CD4-positive, CD25-positive, alpha-beta regulatory T cell (primary cell): ENCODE results near the gene HSPA1A. TPM values are rescaled to one million over a fixed set of nuclear protein-coding genes. Genes with fewer than 3 reads are reported as not detected.
"Not testable (repeated sequence)": the region's sequence is repeated elsewhere in the genome, so short reads cannot be mapped to it uniquely, and the experiment has no call there.

Experiments used
- ATAC-seq, 2 donors: fragments of 150-1000 bp; cut with Tn5 transposase; one replicate each; pipeline ENCODE4 v1.10.0; 2021; ENCODE audit warnings: low read depth in 2 of 2, moderate number of reproducible peaks in 2 of 2, moderate library complexity in 1 of 2
- DNase-seq, 3 donors: peaks; one replicate each; pipeline versions ENCODE4 v3.0.0 to v3.0.0-alpha.2; 2012 to 2022; ENCODE audit warnings: mixed read lengths in 1 of 3
- H3K27ac ChIP-seq: one replicate; pipeline ENCODE4 v1.7.0; 2013; ENCODE audit warnings: mild to moderate bottlenecking, low read length; ENCODE audit not compliant: insufficient read depth, poor library complexity, severe bottlenecking
- H3K27me3 ChIP-seq: one replicate; pipeline ENCODE4 v1.7.0; 2013; ENCODE audit warnings: low read length; ENCODE audit not compliant: control insufficient read depth, insufficient read depth
- H3K36me3 ChIP-seq: one replicate; pipeline ENCODE4 v1.7.0; 2013; ENCODE audit warnings: mild to moderate bottlenecking, low read length, moderate library complexity; ENCODE audit not compliant: control insufficient read depth, insufficient read depth
- H3K4me1 ChIP-seq: 2 replicates; pipeline ENCODE4 v1.7.0; 2013; ENCODE audit warnings: mild to moderate bottlenecking, low read length; ENCODE audit not compliant: insufficient read depth, control insufficient read depth, poor library complexity, severe bottlenecking
- H3K4me3 ChIP-seq: one replicate; pipeline ENCODE4 v1.7.0; 2013; ENCODE audit warnings: low read depth, mild to moderate bottlenecking, low read length, moderate library complexity
- H3K9me3 ChIP-seq, 2 experiments: 1 replicate in 1 of 2; 2 replicates in 1 of 2; pipeline ENCODE4 v1.7.0; 2013; ENCODE audit warnings: low read length in 2 of 2, mild to moderate bottlenecking in 1 of 2, moderate library complexity in 1 of 2; ENCODE audit not compliant: control insufficient read depth in 2 of 2
- H3K27ac Mint-ChIP-seq, 3 donors: one replicate each; pipeline ENCODE4 v1.8.0; 2020 to 2022; ENCODE audit warnings: mild to moderate bottlenecking in 3 of 3, mixed read lengths in 3 of 3, moderate library complexity in 2 of 3
- H3K27me3 Mint-ChIP-seq: one replicate; pipeline ENCODE4 v1.8.0; 2022; ENCODE audit warnings: mild to moderate bottlenecking, mixed read lengths
- H3K36me3 Mint-ChIP-seq: one replicate; pipeline ENCODE4 v1.8.0; 2020; ENCODE audit warnings: mixed read lengths
- H3K4me1 Mint-ChIP-seq, 4 donors: one replicate each; pipeline ENCODE4 v1.8.0; 2020 to 2022; ENCODE audit warnings: mixed read lengths in 4 of 4, mild to moderate bottlenecking in 1 of 4
- H3K4me3 Mint-ChIP-seq, 4 donors: one replicate each; pipeline ENCODE4 v1.8.0; 2020 to 2022; ENCODE audit warnings: mild to moderate bottlenecking in 4 of 4, mixed read lengths in 4 of 4, moderate library complexity in 3 of 4
- H3K9me3 Mint-ChIP-seq, 7 donors: one replicate each; pipeline ENCODE4 v1.8.0; 2020 to 2022; ENCODE audit warnings: mixed read lengths in 7 of 7, mild to moderate bottlenecking in 3 of 7, moderate library complexity in 2 of 7
- polyA plus RNA-seq, 4 donors: library from polyadenylated mRNA; unstranded; fragments of 300-500 nt; fragmentation: Illumina TruSeq; gene quantifications; one replicate each; pipeline ENCODE4 v1.2.3, GENCODE V29; 2021
- total RNA-seq: library from RNA; stranded (reverse); gene quantifications from one replicate; pipeline ENCODE4 v1.2.3, GENCODE V29; 2022

The HSPA1A gene
- total and polyA plus RNA-seq, 5 donors from 2014 or later = 30.6 to 93.0 (median 76.5) TPM

DNA sequence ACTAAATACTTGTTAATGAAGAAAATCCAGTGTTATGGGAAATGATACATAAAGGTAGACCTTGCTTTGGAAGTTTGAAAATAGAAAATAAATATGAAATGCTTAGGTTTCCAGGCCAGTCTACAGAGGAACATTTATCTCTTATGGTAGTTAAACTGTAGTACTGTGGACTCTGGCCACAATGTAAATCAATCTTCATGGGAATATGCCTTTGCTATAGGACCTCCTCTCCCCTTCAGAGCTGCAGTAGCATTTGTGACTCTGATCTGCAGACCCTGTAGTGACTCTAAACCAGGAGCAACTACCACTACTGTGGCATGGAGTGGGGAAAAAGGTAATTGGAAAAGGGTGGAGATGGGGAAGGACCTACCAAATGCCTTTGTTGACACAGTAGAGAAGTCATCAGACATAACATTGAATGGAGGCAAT is 4.5 kb downstream of the HSPA1A start:
- peaks cover 48% of the 10 kb centered on the region for H3K4me1 ChIP-seq

DNA sequence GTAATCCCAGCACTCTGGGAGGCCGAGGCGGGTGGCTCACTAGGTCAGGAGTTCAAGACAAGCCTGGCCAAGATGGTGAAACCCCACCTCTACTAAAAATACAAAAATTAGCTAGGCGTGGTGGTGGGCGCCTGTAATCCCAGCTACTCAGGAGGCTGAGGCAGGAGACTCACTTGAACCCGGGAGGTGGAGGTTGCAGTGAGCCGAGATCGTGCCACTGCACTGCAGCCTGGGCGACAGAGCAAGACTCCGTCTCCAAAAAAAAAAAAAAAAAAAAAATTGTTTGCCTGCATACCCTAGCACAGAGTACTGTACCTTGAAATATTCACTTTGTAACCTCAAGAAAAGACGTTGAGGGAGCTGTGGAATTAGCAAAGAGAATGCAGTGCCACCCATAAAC is 5.1 kb downstream of the HSPA1A start:
- not testable (repeated sequence) for H3K27me3 ChIP-seq, H3K27me3 Mint-ChIP-seq, ATAC-seq, H3K27ac Mint-ChIP-seq, DNase-seq, H3K36me3 ChIP-seq, H3K9me3 ChIP-seq, H3K36me3 Mint-ChIP-seq, H3K9me3 Mint-ChIP-seq
- peak overlapping the region; percentile 94 to 98 (median 98) for H3K4me3 Mint-ChIP-seq
- H3K27ac ChIP-seq = peak overlapping the region; percentile 48
- H3K4me1 ChIP-seq = peaks cover 45% of the 10 kb centered on the region
- peak overlapping the region; percentile 61 for H3K4me3 ChIP-seq
- H3K4me1 Mint-ChIP-seq = peaks cover 12 to 58% (median 32%) of the 10 kb centered on the region in 4 donors

More for the DNA sequence above, 4.5 kb downstream of the HSPA1A start:
- H3K27me3 Mint-ChIP-seq = no peaks in the 10 kb centered on the region
- Histone ChIP-seq H3K4me3 (peak overlapping the region; percentile 67), H3K9me3 (no peaks in the 10 kb centered on the region), H3K27ac (peak overlapping the region; percentile 48), H3K36me3 (no peaks in the 10 kb centered on the region), H3K27me3 (no peaks in the 10 kb centered on the region)
- no peaks in the 10 kb centered on the region for H3K9me3 Mint-ChIP-seq
- H3K36me3 Mint-ChIP-seq = peaks cover 8% of the 10 kb centered on the region
- no peak for DNase-seq
- H3K27ac Mint-ChIP-seq = peak overlapping the region in 2 of 3 donors; percentile 13 to 66
- no peak for ATAC-seq
- peaks cover 12 to 53% (median 30%) of the 10 kb centered on the region in 4 donors for H3K4me1 Mint-ChIP-seq
- H3K4me3 Mint-ChIP-seq = peak overlapping the region; percentile 70 to 98 (median 84)

GRCh38 chr6:31821301-31822035 is 6.1 kb downstream of the HSPA1A start:
- no peaks in the 10 kb centered on the region for H3K27me3 ChIP-seq
- peaks cover 8% of the 10 kb centered on the region for H3K36me3 Mint-ChIP-seq
- no peaks in the 10 kb centered on the region for H3K36me3 ChIP-seq
- H3K4me1 Mint-ChIP-seq = peaks cover 12 to 60% (median 35%) of the 10 kb centered on the region in 4 donors
- no peaks in the 10 kb centered on the region for H3K9me3 Mint-ChIP-seq
- H3K27ac Mint-ChIP-seq = peak overlapping the region; percentile 91 to 100 (median 98)
- peak overlapping the region; percentile 94 to 98 (median 98) for H3K4me3 Mint-ChIP-seq
- peak overlapping the region; percentile 87 for H3K27ac ChIP-seq
- peak in 1 of 2 donors; percentile 16 for ATAC-seq
- no peaks in the 10 kb centered on the region for H3K27me3 Mint-ChIP-seq
- H3K4me3 ChIP-seq = peak overlapping the region; percentile 92
- no peaks in the 10 kb centered on the region for H3K9me3 ChIP-seq
- H3K4me1 ChIP-seq = peaks cover 52% of the 10 kb centered on the region
- DNase-seq = peak in 1 of 3 donors; percentile 63

GRCh38 chr6:31822036-31822821 is 6.9 kb downstream of the HSPA1A start:
- Mint-ChIP-seq H3K9me3 (no peaks in the 10 kb centered on the region), H3K27me3 (no peaks in the 10 kb centered on the region), H3K4me3 (peak overlapping the region; percentile 94 to 98 (median 98)), H3K4me1 (peaks cover 16 to 68% (median 39%) of the 10 kb centered on the region in 4 donors), H3K27ac (peak overlapping the region; percentile 91 to 100 (median 98)), H3K36me3 (peaks cover 8% of the 10 kb centered on the region)
- Histone ChIP-seq H3K9me3 (no peaks in the 10 kb centered on the region), H3K27me3 (no peaks in the 10 kb centered on the region), H3K4me3 (peak overlapping the region; percentile 92), H3K36me3 (no peaks in the 10 kb centered on the region), H3K4me1 (peaks cover 58% of the 10 kb centered on the region), H3K27ac (peak overlapping the region; percentile 87)
- ATAC-seq = peak; percentile 18 to 31
- peak; percentile 61 to 76 (median 72) for DNase-seq

DNA sequence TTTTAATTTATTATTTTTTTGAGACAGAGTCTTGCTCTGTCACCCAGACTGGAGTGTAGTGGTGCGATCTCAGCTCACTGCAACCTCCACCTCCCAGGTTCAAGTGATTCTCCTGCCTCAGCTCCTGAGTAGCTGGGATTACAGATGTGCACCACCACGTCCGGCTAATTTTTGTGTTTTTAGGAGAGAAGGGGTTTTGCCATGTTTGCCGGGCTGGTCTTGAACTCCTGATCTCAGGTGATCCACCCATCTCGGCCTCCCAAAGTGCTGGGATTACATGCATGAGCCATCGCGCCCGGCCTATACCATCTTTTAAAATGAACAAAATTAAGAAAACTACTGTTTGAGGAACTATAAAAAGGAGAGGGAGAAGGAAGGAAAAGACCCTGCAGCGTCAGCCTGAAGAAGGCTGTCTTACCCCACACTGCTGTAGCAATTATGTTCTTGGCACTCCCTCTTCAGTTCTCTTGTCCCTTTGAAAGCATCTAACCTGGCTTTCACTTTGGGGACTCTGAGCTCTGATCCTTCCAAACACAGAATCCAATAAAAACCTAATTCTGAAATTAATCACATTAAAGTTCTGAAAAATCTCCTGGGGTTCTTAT is 8.4 kb downstream of the HSPA1A start:
- H3K36me3 ChIP-seq, H3K36me3 Mint-ChIP-seq, H3K9me3 Mint-ChIP-seq, ATAC-seq, H3K27me3 ChIP-seq, H3K9me3 ChIP-seq, DNase-seq, H3K27me3 Mint-ChIP-seq: not testable (repeated sequence)
- H3K27ac ChIP-seq = peak overlapping the region; percentile 87
- H3K4me1 ChIP-seq = peaks cover 48% of the 10 kb centered on the region
- Mint-ChIP-seq H3K27ac (peak overlapping the region in 2 of 3 donors; percentile 23 to 78), H3K4me1 (peaks cover 12 to 55% (median 33%) of the 10 kb centered on the region in 4 donors), H3K4me3 (peak overlapping the region in 3 of 4 donors; percentile 20 to 97 (median 74))
- peak overlapping the region; percentile 19 for H3K4me3 ChIP-seq

DNA sequence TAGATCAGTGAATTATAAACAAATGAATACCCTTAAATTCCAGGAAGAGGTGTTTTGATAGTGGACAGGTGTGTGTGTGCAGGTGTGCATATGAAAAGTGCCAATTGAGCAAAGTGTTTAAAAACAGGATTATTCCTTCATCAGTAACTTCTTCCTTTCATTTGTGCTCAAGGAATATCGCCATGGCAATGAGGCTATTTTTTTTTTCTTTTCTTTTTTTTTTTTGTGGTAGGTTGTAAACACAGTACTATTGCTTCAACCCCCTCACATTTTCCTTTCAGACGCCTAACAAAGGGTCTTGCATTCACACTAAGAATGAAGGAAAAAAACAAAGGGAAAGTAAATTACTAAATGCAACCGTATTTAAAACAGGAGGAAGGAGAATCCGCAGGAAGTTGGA is 10.2 kb downstream of the HSPA1A start:
- no peaks in the 10 kb centered on the region for H3K27me3 ChIP-seq
- H3K4me3 Mint-ChIP-seq = peak overlapping the region; percentile 91 to 97 (median 94)
- H3K36me3 Mint-ChIP-seq = no peaks in the 10 kb centered on the region
- no peaks in the 10 kb centered on the region for H3K9me3 ChIP-seq
- DNase-seq (no peak), ATAC-seq (no peak)
- H3K4me3 ChIP-seq = no peak overlapping the region
- H3K27ac ChIP-seq = peak overlapping the region; percentile 85
- H3K9me3 Mint-ChIP-seq = no peaks in the 10 kb centered on the region
- no peaks in the 10 kb centered on the region for H3K36me3 ChIP-seq
- peaks cover 14 to 52% (median 33%) of the 10 kb centered on the region in 4 donors for H3K4me1 Mint-ChIP-seq
- peak overlapping the region in 2 of 3 donors; percentile 96 to 97 for H3K27ac Mint-ChIP-seq
- peaks cover 40% of the 10 kb centered on the region for H3K4me1 ChIP-seq
- H3K27me3 Mint-ChIP-seq = no peaks in the 10 kb centered on the region

DNA sequence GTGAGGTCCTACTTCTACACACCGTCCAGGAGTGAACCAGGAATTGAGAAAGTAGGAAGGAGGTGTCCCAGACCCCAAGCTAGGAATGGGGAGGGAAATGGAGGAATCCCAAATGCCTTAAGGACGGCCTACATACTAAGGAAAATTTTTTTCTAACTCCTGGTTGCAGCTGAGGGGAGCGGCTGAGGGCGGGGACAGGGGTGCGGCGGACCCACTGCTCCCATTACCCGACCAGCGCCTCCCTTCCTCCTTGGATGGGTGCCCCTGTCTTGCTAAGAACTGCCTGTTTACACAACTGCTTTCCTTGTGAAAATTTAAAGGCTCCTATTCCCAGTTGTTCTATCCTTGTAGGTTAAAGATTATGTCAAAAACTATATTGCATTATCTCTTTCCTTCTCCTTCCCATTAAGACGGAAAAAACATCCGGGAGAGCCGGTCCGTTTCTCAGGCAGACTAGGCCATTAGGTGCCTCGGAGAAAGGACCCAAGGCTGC is 11.5 kb downstream of the HSPA1A start:
- Mint-ChIP-seq H3K4me1 (peaks cover 14 to 56% (median 34%) of the 10 kb centered on the region in 4 donors), H3K36me3 (no peaks in the 10 kb centered on the region), H3K27ac (peak overlapping the region; percentile 95 to 97 (median 96)), H3K27me3 (no peaks in the 10 kb centered on the region), H3K4me3 (peak overlapping the region; percentile 91 to 97 (median 94)), H3K9me3 (no peaks in the 10 kb centered on the region)
- peak overlapping the region; percentile 85 for H3K27ac ChIP-seq
- peak overlapping the region; percentile 94 for H3K4me3 ChIP-seq
- H3K9me3 ChIP-seq = no peaks in the 10 kb centered on the region
- peaks cover 46% of the 10 kb centered on the region for H3K4me1 ChIP-seq
- peak; percentile 3 to 5 for ATAC-seq
- no peaks in the 10 kb centered on the region for H3K36me3 ChIP-seq
- H3K27me3 ChIP-seq = no peaks in the 10 kb centered on the region
- no peak for DNase-seq
